ENCODE measurements around the gene DSG3. TPM values are rescaled to one million over a fixed set of nuclear protein-coding genes. Genes with fewer than 3 reads are reported as not detected.

The DSG3 gene
- total and polyA plus RNA-seq, 10 of the 15 experiments (the other 5 are each of a cell fraction or from before 2014, with no cell fraction given): 0.01 to 0.36 (median 0.30) TPM

DNA sequence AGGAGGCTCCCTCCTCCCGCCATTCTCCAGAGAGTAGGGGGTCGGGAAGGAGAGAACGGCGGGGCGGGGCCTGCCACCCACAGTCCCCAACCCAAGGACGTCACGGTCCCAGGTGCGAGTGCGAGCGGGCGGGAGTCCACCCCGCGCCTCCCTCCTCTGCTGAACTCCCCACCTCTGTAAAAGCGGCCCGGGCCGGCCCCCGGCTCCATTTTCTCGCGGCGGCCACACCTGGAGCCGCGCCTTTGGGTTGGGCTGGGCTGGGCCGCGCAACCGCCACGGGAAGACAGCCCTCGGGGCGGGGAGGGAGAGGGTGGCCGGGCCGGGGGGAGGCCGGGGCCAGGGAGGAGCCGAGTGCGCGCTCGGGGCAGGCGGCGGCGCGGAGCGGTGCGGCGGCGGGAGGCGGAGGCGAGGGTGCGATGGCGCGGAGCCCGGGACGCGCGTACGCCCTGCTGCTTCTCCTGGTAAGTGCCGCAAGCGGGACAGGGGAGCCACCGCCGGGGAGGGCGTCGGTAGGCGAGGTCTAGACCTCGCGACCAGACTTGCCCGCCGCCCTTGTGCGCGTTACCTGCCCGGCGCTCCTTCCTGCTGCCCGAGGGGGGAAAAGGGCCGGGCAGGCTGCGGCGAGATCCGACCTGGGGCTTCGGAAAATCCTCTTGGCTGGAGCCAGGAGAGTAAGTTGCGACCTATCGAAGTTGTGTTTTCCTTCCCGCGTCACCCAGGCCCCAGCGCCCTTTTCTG lies 50.5 kb downstream of the DSG3 start, which contains the start of gene DSG2 (continued):
- TF ChIP-seq, protein P1, sequence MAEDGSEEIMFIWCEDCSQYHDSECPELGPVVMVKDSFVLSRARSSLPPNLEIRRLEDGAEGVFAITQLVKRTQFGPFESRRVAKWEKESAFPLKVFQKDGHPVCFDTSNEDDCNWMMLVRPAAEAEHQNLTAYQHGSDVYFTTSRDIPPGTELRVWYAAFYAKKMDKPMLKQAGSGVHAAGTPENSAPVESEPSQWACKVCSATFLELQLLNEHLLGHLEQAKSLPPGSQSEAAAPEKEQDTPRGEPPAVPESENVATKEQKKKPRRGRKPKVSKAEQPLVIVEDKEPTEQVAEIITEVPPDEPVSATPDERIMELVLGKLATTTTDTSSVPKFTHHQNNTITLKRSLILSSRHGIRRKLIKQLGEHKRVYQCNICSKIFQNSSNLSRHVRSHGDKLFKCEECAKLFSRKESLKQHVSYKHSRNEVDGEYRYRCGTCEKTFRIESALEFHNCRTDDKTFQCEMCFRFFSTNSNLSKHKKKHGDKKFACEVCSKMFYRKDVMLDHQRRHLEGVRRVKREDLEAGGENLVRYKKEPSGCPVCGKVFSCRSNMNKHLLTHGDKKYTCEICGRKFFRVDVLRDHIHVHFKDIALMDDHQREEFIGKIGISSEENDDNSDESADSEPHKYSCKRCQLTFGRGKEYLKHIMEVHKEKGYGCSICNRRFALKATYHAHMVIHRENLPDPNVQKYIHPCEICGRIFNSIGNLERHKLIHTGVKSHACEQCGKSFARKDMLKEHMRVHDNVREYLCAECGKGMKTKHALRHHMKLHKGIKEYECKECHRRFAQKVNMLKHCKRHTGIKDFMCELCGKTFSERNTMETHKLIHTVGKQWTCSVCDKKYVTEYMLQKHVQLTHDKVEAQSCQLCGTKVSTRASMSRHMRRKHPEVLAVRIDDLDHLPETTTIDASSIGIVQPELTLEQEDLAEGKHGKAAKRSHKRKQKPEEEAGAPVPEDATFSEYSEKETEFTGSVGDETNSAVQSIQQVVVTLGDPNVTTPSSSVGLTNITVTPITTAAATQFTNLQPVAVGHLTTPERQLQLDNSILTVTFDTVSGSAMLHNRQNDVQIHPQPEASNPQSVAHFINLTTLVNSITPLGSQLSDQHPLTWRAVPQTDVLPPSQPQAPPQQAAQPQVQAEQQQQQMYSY (CRISPR knock-in tag; IDR thresholded peaks at IDR 0.05): no peak
- no peak for TF ChIP-seq MTA3 (IDR thresholded peaks at IDR 0.05; ENCODE audit: borderline replicate concordance, low read length)
- TF ChIP-seq, protein P2, sequence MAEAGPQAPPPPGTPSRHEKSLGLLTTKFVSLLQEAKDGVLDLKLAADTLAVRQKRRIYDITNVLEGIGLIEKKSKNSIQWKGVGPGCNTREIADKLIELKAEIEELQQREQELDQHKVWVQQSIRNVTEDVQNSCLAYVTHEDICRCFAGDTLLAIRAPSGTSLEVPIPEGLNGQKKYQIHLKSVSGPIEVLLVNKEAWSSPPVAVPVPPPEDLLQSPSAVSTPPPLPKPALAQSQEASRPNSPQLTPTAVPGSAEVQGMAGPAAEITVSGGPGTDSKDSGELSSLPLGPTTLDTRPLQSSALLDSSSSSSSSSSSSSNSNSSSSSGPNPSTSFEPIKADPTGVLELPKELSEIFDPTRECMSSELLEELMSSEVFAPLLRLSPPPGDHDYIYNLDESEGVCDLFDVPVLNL (IDR thresholded peaks at IDR 0.05; ENCODE audit: low read depth, low read length): 0 out of 2 replicates have a peak, but pooled peaks have one; percentile 9
- no peak for TF ChIP-seq BCL11A (IDR thresholded peaks at IDR 0.05; ENCODE audit: low read depth, low read length)
- no peak for TF ChIP-seq PML (IDR thresholded peaks at IDR 0.05; ENCODE audit: low read length)
- TF ChIP-seq CBX3 (IDR thresholded peaks at IDR 0.05; ENCODE audit: borderline replicate concordance, low read depth): no peak
- TF ChIP-seq SIX5 (IDR thresholded peaks at IDR 0.05; ENCODE audit: low read depth, low read length, severe bottlenecking): no peak
- TF ChIP-seq FOXK2 (IDR thresholded peaks at IDR 0.05): no peak
- no peak for TF ChIP-seq NR2C2 (IDR thresholded peaks at IDR 0.05; ENCODE audit: borderline replicate concordance, control insufficient read depth, insufficient read length, low read depth)
- TF ChIP-seq POLR2AphosphoS2 (IDR thresholded peaks at IDR 0.05; ENCODE audit: low read depth, low read length): no peak; the same call in 1 of the 2 replicates
- TF ChIP-seq, protein P3, sequence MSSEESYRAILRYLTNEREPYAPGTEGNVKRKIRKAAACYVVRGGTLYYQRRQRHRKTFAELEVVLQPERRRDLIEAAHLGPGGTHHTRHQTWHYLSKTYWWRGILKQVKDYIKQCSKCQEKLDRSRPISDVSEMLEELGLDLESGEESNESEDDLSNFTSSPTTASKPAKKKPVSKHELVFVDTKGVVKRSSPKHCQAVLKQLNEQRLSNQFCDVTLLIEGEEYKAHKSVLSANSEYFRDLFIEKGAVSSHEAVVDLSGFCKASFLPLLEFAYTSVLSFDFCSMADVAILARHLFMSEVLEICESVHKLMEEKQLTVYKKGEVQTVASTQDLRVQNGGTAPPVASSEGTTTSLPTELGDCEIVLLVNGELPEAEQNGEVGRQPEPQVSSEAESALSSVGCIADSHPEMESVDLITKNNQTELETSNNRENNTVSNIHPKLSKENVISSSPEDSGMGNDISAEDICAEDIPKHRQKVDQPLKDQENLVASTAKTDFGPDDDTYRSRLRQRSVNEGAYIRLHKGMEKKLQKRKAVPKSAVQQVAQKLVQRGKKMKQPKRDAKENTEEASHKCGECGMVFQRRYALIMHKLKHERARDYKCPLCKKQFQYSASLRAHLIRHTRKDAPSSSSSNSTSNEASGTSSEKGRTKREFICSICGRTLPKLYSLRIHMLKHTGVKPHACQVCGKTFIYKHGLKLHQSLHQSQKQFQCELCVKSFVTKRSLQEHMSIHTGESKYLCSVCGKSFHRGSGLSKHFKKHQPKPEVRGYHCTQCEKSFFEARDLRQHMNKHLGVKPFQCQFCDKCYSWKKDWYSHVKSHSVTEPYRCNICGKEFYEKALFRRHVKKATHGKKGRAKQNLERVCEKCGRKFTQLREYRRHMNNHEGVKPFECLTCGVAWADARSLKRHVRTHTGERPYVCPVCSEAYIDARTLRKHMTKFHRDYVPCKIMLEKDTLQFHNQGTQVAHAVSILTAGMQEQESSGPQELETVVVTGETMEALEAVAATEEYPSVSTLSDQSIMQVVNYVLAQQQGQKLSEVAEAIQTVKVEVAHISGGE (CRISPR knock-in tag; IDR thresholded peaks at IDR 0.05): no peak
- TF ChIP-seq CBFB (IDR thresholded peaks at IDR 0.05; ENCODE audit: low read depth): no peak
- no peak for TF ChIP-seq SP1 (IDR thresholded peaks at IDR 0.05; ENCODE audit: low read depth, low read length)
- TF ChIP-seq SMARCA5 (IDR thresholded peaks at IDR 0.05): 0 out of 2 replicates have a peak, but pooled peaks have one; percentile 18
- TF ChIP-seq, protein P4, sequence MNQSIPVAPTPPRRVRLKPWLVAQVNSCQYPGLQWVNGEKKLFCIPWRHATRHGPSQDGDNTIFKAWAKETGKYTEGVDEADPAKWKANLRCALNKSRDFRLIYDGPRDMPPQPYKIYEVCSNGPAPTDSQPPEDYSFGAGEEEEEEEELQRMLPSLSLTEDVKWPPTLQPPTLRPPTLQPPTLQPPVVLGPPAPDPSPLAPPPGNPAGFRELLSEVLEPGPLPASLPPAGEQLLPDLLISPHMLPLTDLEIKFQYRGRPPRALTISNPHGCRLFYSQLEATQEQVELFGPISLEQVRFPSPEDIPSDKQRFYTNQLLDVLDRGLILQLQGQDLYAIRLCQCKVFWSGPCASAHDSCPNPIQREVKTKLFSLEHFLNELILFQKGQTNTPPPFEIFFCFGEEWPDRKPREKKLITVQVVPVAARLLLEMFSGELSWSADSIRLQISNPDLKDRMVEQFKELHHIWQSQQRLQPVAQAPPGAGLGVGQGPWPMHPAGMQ (IDR thresholded peaks at IDR 0.05; ENCODE audit: borderline replicate concordance): no peak
- no peak for TF ChIP-seq CREB1 (IDR thresholded peaks at IDR 0.05; ENCODE audit: low read depth)
- no peak for TF ChIP-seq YBX1 (IDR thresholded peaks at IDR 0.05)
- TF ChIP-seq MYC (IDR thresholded peaks at IDR 0.05; ENCODE audit: insufficient read depth, insufficient read length, insufficient replicate concordance, low read length, severe bottlenecking): peak; percentile 52
- TF ChIP-seq YY1 (IDR thresholded peaks at IDR 0.05; ENCODE audit: low read depth, low read length): peak; percentile 67
- TF ChIP-seq BHLHE40 (IDR thresholded peaks at IDR 0.05; ENCODE audit: borderline replicate concordance in 1 of 2, low read depth in 2 of 2, low read length in 1 of 2): peak in 1 of 2 experiments; percentile 29; a peak in 1 of 4 replicates
- no peak for TF ChIP-seq SPI1 (IDR thresholded peaks at IDR 0.05; ENCODE audit: borderline replicate concordance, insufficient read depth, low read depth, low read length)

Measured in GM12878 (cell line).